ENCODE measurements around the gene PITX2. TPM values are rescaled to one million over a fixed set of nuclear protein-coding genes. Genes with fewer than 3 reads are reported as not detected.

The PITX2 gene
- total RNA-seq, 6 donors from 2014 or later = 0.30 TPM; not detected in 5

GRCh38 chr4:110610940-110611831 is 11.7 kb downstream of the PITX2 start:
- H3K27ac ChIP-seq = no peak overlapping the region
- peaks cover 0 to 20% (median 6%) of the 10 kb centered on the region in 4 donors for H3K4me1 ChIP-seq
- 8 to 11% methylated on average over 18 to 52 of the region's 54 CpGs for WGBS, 2 donors
- no peak for TF ChIP-seq POLR2AphosphoS5 (IDR thresholded peaks at IDR 0.05)
- no peaks in the 10 kb centered on the region for H3K36me3 ChIP-seq
- peak; percentile 23 to 76 for ATAC-seq (ENCODE audit: low FRiP score in 2 of 2)
- H3K27me3 ChIP-seq = peaks cover 0 to 53% (median 27%) of the 10 kb centered on the region in 4 donors
- peak in 1 of 2 donors; percentile 77 for DNase-seq
- H3K4me3 ChIP-seq = peak overlapping the region in 1 of 4 donors; percentile 6
- no peaks in the 10 kb centered on the region for H3K9me3 ChIP-seq

DNA sequence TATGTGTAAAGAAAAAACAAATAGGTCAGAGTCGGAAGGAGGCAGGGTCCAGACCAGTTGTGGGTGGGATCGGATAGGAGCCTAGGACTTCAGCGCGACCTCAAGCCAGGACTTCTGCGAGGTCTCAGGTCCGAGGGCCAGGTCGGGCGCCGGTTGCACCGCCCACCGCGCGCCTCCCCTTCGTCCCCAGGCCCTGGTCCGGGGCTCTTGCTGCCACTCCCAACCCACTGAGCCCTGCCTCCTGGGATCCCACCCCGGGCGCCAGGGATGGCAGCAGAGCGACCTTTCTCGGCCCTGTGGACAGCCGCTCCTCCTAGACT is 12.3 kb downstream of the PITX2 start:
- H3K4me3 ChIP-seq = no peak overlapping the region
- 17 to 21% methylated on average over 15 of the region's 20 CpGs for WGBS, 2 donors
- no peak for ATAC-seq (ENCODE audit: low FRiP score in 2 of 2)

DNA sequence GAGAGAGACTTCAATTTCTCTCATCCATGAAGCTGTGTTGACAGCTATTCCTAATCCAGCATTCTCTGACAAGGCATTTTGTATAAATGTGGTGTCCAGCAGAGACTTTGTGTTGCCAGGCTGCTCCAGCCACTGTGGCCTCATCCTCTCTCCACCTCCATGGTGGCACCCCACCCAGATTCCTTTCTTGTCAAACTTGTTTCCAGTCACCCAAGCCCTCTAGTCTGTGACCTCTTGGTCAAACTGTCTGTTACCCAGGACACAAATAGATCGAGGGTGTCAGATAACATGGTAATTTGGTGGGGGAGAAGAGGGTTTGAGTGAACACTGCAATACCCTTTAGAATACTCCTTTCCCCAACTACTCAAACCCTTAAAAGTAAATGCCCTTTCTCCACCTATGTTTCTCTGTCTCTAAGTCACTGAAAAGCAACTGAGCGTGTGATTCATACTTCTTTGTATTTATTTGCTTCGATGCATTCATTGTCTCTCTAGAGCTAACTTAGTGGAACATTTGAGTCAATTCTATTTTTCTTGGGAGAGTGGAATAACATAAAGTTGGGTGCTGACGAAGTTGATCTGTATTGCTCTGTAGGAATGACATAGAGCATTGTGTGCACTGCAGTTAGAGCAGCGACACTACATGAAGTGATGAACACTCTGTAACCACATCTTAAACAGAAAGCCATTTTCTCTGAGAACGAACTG is 13.7 kb downstream of the PITX2 start:
- no peak for ATAC-seq (ENCODE audit: low FRiP score in 2 of 2)
- H3K9me3 ChIP-seq = no peaks in the 10 kb centered on the region
- H3K27ac ChIP-seq = no peak overlapping the region
- no peak for DNase-seq
- peaks cover 0 to 33% (median 15%) of the 10 kb centered on the region in 4 donors for H3K27me3 ChIP-seq
- H3K36me3 ChIP-seq = no peaks in the 10 kb centered on the region
- TF ChIP-seq POLR2A (IDR thresholded peaks at IDR 0.05) (no peak), EP300 (IDR thresholded peaks at IDR 0.05) (no peak), POLR2AphosphoS5 (IDR thresholded peaks at IDR 0.05) (no peak), CTCF (IDR thresholded peaks at IDR 0.05) (no peak)
- no peak overlapping the region for H3K4me3 ChIP-seq
- peaks cover 0 to 15% (median 6%) of the 10 kb centered on the region in 4 donors for H3K4me1 ChIP-seq
- WGBS, 2 donors = 28 to 30% methylated on average over 6 of the region's 6 CpGs

More for the DNA sequence above, 12.3 kb downstream of the PITX2 start:
- Histone ChIP-seq H3K36me3 (no peaks in the 10 kb centered on the region), H3K27ac (no peak overlapping the region), H3K9me3 (no peaks in the 10 kb centered on the region), H3K27me3 (peaks cover 0 to 47% (median 24%) of the 10 kb centered on the region in 4 donors), H3K4me1 (peaks cover 0 to 16% (median 6%) of the 10 kb centered on the region in 4 donors)
- DNase-seq = peak in 1 of 2 donors; percentile 66
- TF ChIP-seq POLR2A (IDR thresholded peaks at IDR 0.05) (no peak), CTCF (IDR thresholded peaks at IDR 0.05) (no peak), POLR2AphosphoS5 (IDR thresholded peaks at IDR 0.05) (no peak), EP300 (IDR thresholded peaks at IDR 0.05) (no peak)

DNA sequence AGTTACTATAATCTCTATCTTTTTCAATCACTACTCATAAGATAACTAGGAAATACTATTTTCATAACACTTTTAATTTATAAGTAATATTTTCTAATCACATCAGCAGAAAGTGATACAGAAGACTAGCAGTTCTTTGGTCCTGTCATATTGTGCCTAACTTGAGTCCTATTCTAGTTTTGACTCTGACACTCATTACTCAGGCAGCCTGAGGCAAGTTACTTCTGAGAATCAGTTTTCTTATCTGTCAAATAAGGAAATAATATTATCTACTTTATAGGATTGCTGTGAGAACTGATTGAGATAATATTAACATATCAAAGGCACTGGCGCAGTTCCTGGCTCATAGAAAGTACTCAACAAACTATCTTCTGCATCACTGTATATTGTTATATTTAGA is 17.8 kb downstream of the PITX2 start:
- ATAC-seq (ENCODE audit: low FRiP score in 2 of 2) (no peak), DNase-seq (no peak)
- H3K9me3 ChIP-seq = no peaks in the 10 kb centered on the region
- H3K27me3 ChIP-seq = no peaks in the 10 kb centered on the region
- no peaks in the 10 kb centered on the region for H3K4me1 ChIP-seq
- TF ChIP-seq CTCF (IDR thresholded peaks at IDR 0.05) (no peak), EP300 (IDR thresholded peaks at IDR 0.05) (no peak), POLR2AphosphoS5 (IDR thresholded peaks at IDR 0.05) (no peak), POLR2A (IDR thresholded peaks at IDR 0.05) (no peak)
- no peaks in the 10 kb centered on the region for H3K36me3 ChIP-seq
- H3K27ac ChIP-seq = no peak overlapping the region
- WGBS, 2 donors = 82 to 85% methylated on average over 1 of the region's 1 CpG
- H3K4me3 ChIP-seq = no peak overlapping the region

GRCh38 chr4:110602061-110602460 is 20.8 kb downstream of the PITX2 start:
- Histone ChIP-seq H3K4me3 (no peak overlapping the region), H3K36me3 (no peaks in the 10 kb centered on the region), H3K9me3 (no peaks in the 10 kb centered on the region), H3K4me1 (no peaks in the 10 kb centered on the region), H3K27ac (no peak overlapping the region), H3K27me3 (no peaks in the 10 kb centered on the region)
- no peak for DNase-seq
- TF ChIP-seq POLR2AphosphoS5 (IDR thresholded peaks at IDR 0.05) (no peak), POLR2A (IDR thresholded peaks at IDR 0.05) (no peak), CTCF (IDR thresholded peaks at IDR 0.05) (no peak), EP300 (IDR thresholded peaks at IDR 0.05) (no peak)
- WGBS, 2 donors = 89 to 96% methylated on average over 2 of the region's 2 CpGs
- no peak for ATAC-seq (ENCODE audit: low FRiP score in 2 of 2)

Data from upper lobe of left lung (tissue), 6 donors.